OCI-LY1 (cell line): ENCODE data around the gene NCSTN.

Source experiments
- H2AFZ ChIP-seq: fragments of 200-600 bp; sonication (generic), shearing (Covaris generic); 2 replicates; pipeline ENCODE4 v1.6.0; 2014; ENCODE audit warnings: antibody characterized with exemption, mild to moderate bottlenecking, low read length
- H3F3A ChIP-seq: fragments of 200-600 bp; sonication (generic), shearing (Covaris generic); 2 replicates; pipeline ENCODE4 v1.6.0; 2014; ENCODE audit warnings: mild to moderate bottlenecking, antibody characterized with exemption, low read length, moderate library complexity; ENCODE audit not compliant: insufficient read depth
- H3K27ac ChIP-seq: fragments of 200-600 bp; sonication (generic); 2 replicates; pipeline ENCODE4 v1.5.1; 2014; ENCODE audit warnings: low read length, mixed run types, mild to moderate bottlenecking, low read depth; ENCODE audit not compliant: poor library complexity, severe bottlenecking
- H3K27me3 ChIP-seq: fragments of 200-600 bp; sonication (generic); 2 replicates; pipeline ENCODE4 v1.6.0; 2014; ENCODE audit warnings: antibody characterized with exemption, mild to moderate bottlenecking, low read length, moderate library complexity; ENCODE audit not compliant: insufficient read depth
- H3K36me3 ChIP-seq: fragments of 200-600 bp; sonication (generic); 2 replicates; pipeline ENCODE4 v1.6.1; 2014; ENCODE audit warnings: mild to moderate bottlenecking, antibody characterized with exemption, low read length, moderate library complexity, mixed read lengths; ENCODE audit not compliant: insufficient read depth
- H3K4me1 ChIP-seq: fragments of 200-600 bp; sonication (generic); 2 replicates; pipeline ENCODE4 v1.5.1; 2014; ENCODE audit warnings: mild to moderate bottlenecking, low read length, moderate library complexity; ENCODE audit not compliant: insufficient read depth, severe bottlenecking
- H3K4me2 ChIP-seq: fragments of 200-600 bp; sonication (generic), shearing (Covaris generic); 2 replicates; pipeline ENCODE4 v1.6.1; 2014; ENCODE audit warnings: low read length
- H3K4me3 ChIP-seq: fragments of 200-600 bp; sonication (generic); 2 replicates; pipeline ENCODE4 v1.5.1; 2014; ENCODE audit warnings: low read length, low read depth, mild to moderate bottlenecking, mixed read lengths; ENCODE audit not compliant: poor library complexity, severe bottlenecking
- H3K79me2 ChIP-seq: fragments of 200-600 bp; shearing (Covaris generic); 2 replicates; pipeline ENCODE4 v1.6.1; 2016; ENCODE audit warnings: mixed run types, low read length, mixed read lengths; ENCODE audit not compliant: insufficient read depth
- H3K9ac ChIP-seq: fragments of 200-600 bp; sonication (generic), shearing (Covaris generic); 2 replicates; pipeline ENCODE4 v1.6.1; 2014; ENCODE audit warnings: mild to moderate bottlenecking, low read length, mixed read lengths
- H3K9me2 ChIP-seq: fragments of 200-600 bp; sonication (generic), shearing (Covaris generic); 2 replicates; pipeline ENCODE4 v1.6.1; 2014; ENCODE audit warnings: low read depth, mild to moderate bottlenecking, low read length, mixed read lengths
- H3K9me3 ChIP-seq: fragments of 200-600 bp; shearing (Covaris generic); 2 replicates; pipeline ENCODE4 v1.6.1; 2014; ENCODE audit warnings: low read length, mixed read lengths
- H4K20me1 ChIP-seq: fragments of 200-600 bp; sonication (generic), shearing (Covaris generic); 2 replicates; pipeline ENCODE4 v1.6.0; 2016; ENCODE audit warnings: mild to moderate bottlenecking, low read length; ENCODE audit not compliant: insufficient read depth
- CTCF ChIP-seq: fragments of 200-600 bp; sonication (generic), shearing (Covaris generic); IDR thresholded peaks from 2 replicates; pipeline ENCODE4 v1.5.1; 2017; ENCODE audit warnings: mild to moderate bottlenecking, antibody characterized with exemption, low read length, moderate library complexity, mixed read lengths
- EZH2 ChIP-seq: fragments of 200-600 bp; sonication (generic), shearing (Covaris generic); IDR thresholded peaks from 2 replicates; pipeline ENCODE4 v1.8.0; 2017; ENCODE audit warnings: borderline replicate concordance, mixed run types, mild to moderate bottlenecking, antibody characterized with exemption, low read length, moderate library complexity, mixed read lengths

Gene NCSTN

GRCh38 chr1:160326418-160326817 lies 16.8 kb upstream of the NCSTN start:
- Histone ChIP-seq H3K9me3 (no peaks in the 10 kb centered on the region), H3K27ac (no peak overlapping the region), H3F3A (0 out of 2 replicates have a peak, but pooled peaks cover 3% of the 10 kb centered on the region), H2AFZ (no peak overlapping the region), H3K4me3 (no peak overlapping the region), H3K4me2 (no peak overlapping the region), H3K36me3 (peaks cover 95% of the 10 kb centered on the region), H4K20me1 (no peaks in the 10 kb centered on the region), H3K9me2 (no peaks in the 10 kb centered on the region), H3K79me2 (no peaks in the 10 kb centered on the region), H3K4me1 (no peaks in the 10 kb centered on the region), H3K27me3 (no peaks in the 10 kb centered on the region), H3K9ac (no peak overlapping the region)
- no peak for TF ChIP-seq EZH2
- TF ChIP-seq CTCF: no peak

- Histone ChIP-seq H3K27me3 (no peaks in the 10 kb centered on the region), H3K4me1 (no peaks in the 10 kb centered on the region), H2AFZ (no peak overlapping the region), H3F3A (0 out of 2 replicates have a peak, but pooled peaks cover 3% of the 10 kb centered on the region), H3K4me3 (no peak overlapping the region), H3K4me2 (no peak overlapping the region), H3K9ac (no peak overlapping the region), H3K9me3 (no peaks in the 10 kb centered on the region), H3K27ac (no peak overlapping the region), H3K9me2 (no peaks in the 10 kb centered on the region), H4K20me1 (no peaks in the 10 kb centered on the region), H3K36me3 (peaks cover 94% of the 10 kb centered on the region), H3K79me2 (no peaks in the 10 kb centered on the region)
- TF ChIP-seq CTCF (no peak), EZH2 (no peak)
These were observed 15.0 kb upstream of the NCSTN start for GRCh38 chr1:160328184-160328583.

- TF ChIP-seq CTCF (no peak), EZH2 (no peak)
- Histone ChIP-seq H3K4me2 (no peak overlapping the region), H3K9ac (no peak overlapping the region), H4K20me1 (no peaks in the 10 kb centered on the region), H3K4me3 (no peak overlapping the region), H3K9me3 (no peaks in the 10 kb centered on the region), H3K36me3 (peaks cover 97% of the 10 kb centered on the region), H3K27ac (no peak overlapping the region), H3F3A (0 out of 2 replicates have a peak, but pooled peaks cover 3% of the 10 kb centered on the region), H3K79me2 (no peaks in the 10 kb centered on the region), H2AFZ (no peak overlapping the region), H3K4me1 (no peaks in the 10 kb centered on the region), H3K27me3 (no peaks in the 10 kb centered on the region), H3K9me2 (no peaks in the 10 kb centered on the region)
These were observed 13.1 kb upstream of the NCSTN start for GRCh38 chr1:160330119-160330518.
